WI38 (cell line): ENCODE results near the gene MAPKAP1.

Experiments used
- H3K4me3 ChIP-seq: 2 replicates; pipeline ENCODE4 v1.5.1; 2011; ENCODE audit warnings: low read depth, mild to moderate bottlenecking, control low read depth, low read length
- TF ChIP-seq, protein P1 (sequence below): IDR thresholded peaks from 2 replicates; pipeline ENCODE4 v1.5.1; 2012; ENCODE audit warnings: low read depth, mild to moderate bottlenecking, control low read depth, low read length

Gene MAPKAP1

GRCh38 chr9:125399666-125400065 lies 307.3 kb downstream of the MAPKAP1 start:
- no peak overlapping the region for H3K4me3 ChIP-seq
- TF ChIP-seq, protein P1, sequence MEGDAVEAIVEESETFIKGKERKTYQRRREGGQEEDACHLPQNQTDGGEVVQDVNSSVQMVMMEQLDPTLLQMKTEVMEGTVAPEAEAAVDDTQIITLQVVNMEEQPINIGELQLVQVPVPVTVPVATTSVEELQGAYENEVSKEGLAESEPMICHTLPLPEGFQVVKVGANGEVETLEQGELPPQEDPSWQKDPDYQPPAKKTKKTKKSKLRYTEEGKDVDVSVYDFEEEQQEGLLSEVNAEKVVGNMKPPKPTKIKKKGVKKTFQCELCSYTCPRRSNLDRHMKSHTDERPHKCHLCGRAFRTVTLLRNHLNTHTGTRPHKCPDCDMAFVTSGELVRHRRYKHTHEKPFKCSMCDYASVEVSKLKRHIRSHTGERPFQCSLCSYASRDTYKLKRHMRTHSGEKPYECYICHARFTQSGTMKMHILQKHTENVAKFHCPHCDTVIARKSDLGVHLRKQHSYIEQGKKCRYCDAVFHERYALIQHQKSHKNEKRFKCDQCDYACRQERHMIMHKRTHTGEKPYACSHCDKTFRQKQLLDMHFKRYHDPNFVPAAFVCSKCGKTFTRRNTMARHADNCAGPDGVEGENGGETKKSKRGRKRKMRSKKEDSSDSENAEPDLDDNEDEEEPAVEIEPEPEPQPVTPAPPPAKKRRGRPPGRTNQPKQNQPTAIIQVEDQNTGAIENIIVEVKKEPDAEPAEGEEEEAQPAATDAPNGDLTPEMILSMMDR = no peak

DNA sequence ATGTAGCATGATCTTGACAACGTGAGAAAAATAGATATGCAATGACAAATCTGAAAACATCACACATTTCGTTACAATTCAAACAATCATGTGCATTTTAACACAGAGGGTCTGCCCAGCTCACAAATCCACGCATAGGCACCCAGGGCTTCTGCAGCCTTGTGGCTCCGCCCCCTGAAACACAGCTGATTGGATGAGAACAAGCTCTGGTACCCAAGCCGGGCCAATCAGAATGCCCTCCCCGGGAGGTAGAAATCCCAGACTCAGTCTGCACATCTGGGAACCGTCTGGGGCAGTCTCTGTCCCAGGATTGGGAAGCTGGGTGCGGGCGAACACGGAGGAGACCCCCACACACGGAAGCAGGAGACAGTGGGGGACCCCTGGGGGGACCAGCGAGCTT lies 307.8 kb downstream of the MAPKAP1 start:
- TF ChIP-seq, protein P1 = no peak
- H3K4me3 ChIP-seq = no peak overlapping the region

DNA sequence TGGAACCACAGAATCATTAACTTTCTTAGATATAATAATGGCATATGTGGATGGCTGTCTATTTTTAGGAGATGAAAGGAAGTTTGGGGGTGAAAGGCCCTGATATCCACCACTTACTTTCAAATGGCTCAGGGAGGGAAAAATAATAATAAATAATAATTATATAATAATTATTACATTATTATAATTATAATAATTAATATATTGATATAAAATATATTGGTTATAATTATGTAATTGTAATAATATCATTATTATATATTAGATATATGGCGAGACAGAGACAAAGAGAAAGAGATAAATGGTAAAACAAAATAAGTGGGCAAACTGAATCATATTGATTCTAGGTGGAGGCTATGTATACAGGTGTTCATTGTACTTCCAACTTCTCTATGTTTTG lies 308.8 kb downstream of the MAPKAP1 start:
- H3K4me3 ChIP-seq = no peak overlapping the region

GRCh38 chr9:125397736-125398135 lies 309.3 kb downstream of the MAPKAP1 start:
- TF ChIP-seq, protein P1 = no peak
- no peak overlapping the region for H3K4me3 ChIP-seq

More for the DNA sequence above, 308.8 kb downstream of the MAPKAP1 start:
- TF ChIP-seq, protein P1 = no peak

GRCh38 chr9:125396799-125397198 lies 310.2 kb downstream of the MAPKAP1 start:
- TF ChIP-seq, protein P1 = no peak
- no peak overlapping the region for H3K4me3 ChIP-seq

GRCh38 chr9:125393426-125393825 lies 313.6 kb downstream of the MAPKAP1 start:
- no peak overlapping the region for H3K4me3 ChIP-seq
- TF ChIP-seq, protein P1 = no peak

DNA sequence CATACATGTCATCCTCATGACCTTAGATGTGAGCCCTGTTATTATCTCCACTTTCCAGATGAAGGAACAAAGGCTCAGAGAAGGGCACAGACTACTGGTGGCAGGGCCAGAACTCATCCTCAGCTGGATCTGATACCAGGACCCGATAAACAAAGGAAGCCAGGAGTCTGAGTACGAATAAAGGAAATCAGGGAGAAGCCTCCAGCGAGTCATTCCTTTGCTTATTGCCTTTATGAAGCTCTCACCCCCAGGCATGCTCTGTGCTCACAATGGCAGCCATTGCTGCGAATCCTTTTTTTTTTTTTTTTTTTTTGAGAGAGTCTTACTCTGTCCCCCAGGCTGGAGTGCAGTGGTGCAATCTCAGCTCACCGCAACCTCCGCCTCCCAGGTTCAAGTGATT lies 315.3 kb downstream of the MAPKAP1 start:
- no peak overlapping the region for H3K4me3 ChIP-seq
- TF ChIP-seq, protein P1 = no peak
